ENCODE results near the gene ZC3H12C. TPM values are rescaled to one million over a fixed set of nuclear protein-coding genes. Genes with fewer than 3 reads are reported as not detected.

Gene ZC3H12C
- total RNA-seq, 1 donor = 2.2 TPM

GRCh38 chr11:110168033-110168803 is 75.0 kb downstream of the ZC3H12C start:
- Histone ChIP-seq H3K27me3 (ENCODE audit: insufficient read depth, low read length) (no peaks in the 10 kb centered on the region), H3K9me3 (ENCODE audit: low read depth, low read length) (no peaks in the 10 kb centered on the region), H3K4me1 (ENCODE audit: insufficient read depth, low read length) (no peaks in the 10 kb centered on the region), H3K4me3 (ENCODE audit: low read length) (no peak overlapping the region)

- Histone ChIP-seq H3K4me3 (ENCODE audit: low read length) (no peak overlapping the region), H3K27me3 (ENCODE audit: insufficient read depth, low read length) (no peaks in the 10 kb centered on the region), H3K4me1 (ENCODE audit: insufficient read depth, low read length) (no peaks in the 10 kb centered on the region), H3K9me3 (ENCODE audit: low read depth, low read length) (no peaks in the 10 kb centered on the region)
Observed at GRCh38 chr11:110169738-110170137, 76.5 kb downstream of the ZC3H12C start.

- no peaks in the 10 kb centered on the region for H3K9me3 ChIP-seq (ENCODE audit: low read depth, low read length)
Observed at GRCh38 chr11:110172468-110173065, 79.4 kb downstream of the ZC3H12C start.

GRCh38 chr11:110173811-110174644 is 80.8 kb downstream of the ZC3H12C start:
- Histone ChIP-seq H3K9me3 (ENCODE audit: low read depth, low read length) (no peaks in the 10 kb centered on the region), H3K4me1 (ENCODE audit: insufficient read depth, low read length) (no peaks in the 10 kb centered on the region), H3K4me3 (ENCODE audit: low read length) (no peak overlapping the region), H3K27me3 (ENCODE audit: insufficient read depth, low read length) (no peaks in the 10 kb centered on the region)

More at GRCh38 chr11:110172468-110173065, 79.4 kb downstream of the ZC3H12C start:
- Histone ChIP-seq H3K4me3 (ENCODE audit: low read length) (no peak overlapping the region), H3K27me3 (ENCODE audit: insufficient read depth, low read length) (no peaks in the 10 kb centered on the region), H3K4me1 (ENCODE audit: insufficient read depth, low read length) (no peaks in the 10 kb centered on the region)

- no peaks in the 10 kb centered on the region for H3K9me3 ChIP-seq (ENCODE audit: low read depth, low read length)
- H3K4me1 ChIP-seq (ENCODE audit: insufficient read depth, low read length) = no peaks in the 10 kb centered on the region
- H3K27me3 ChIP-seq (ENCODE audit: insufficient read depth, low read length) = no peaks in the 10 kb centered on the region
- H3K4me3 ChIP-seq (ENCODE audit: low read length) = no peak overlapping the region
Observed at GRCh38 chr11:110174645-110175310, 81.6 kb downstream of the ZC3H12C start.

- Histone ChIP-seq H3K4me1 (ENCODE audit: insufficient read depth, low read length) (no peaks in the 10 kb centered on the region), H3K4me3 (ENCODE audit: low read length) (no peak overlapping the region), H3K27me3 (ENCODE audit: insufficient read depth, low read length) (no peaks in the 10 kb centered on the region), H3K9me3 (ENCODE audit: low read depth, low read length) (no peaks in the 10 kb centered on the region)
Observed at GRCh38 chr11:110176366-110177085, 83.3 kb downstream of the ZC3H12C start.

- no peaks in the 10 kb centered on the region for H3K27me3 ChIP-seq (ENCODE audit: insufficient read depth, low read length)
- H3K9me3 ChIP-seq (ENCODE audit: low read depth, low read length) = no peaks in the 10 kb centered on the region
- no peaks in the 10 kb centered on the region for H3K4me1 ChIP-seq (ENCODE audit: insufficient read depth, low read length)
- no peak overlapping the region for H3K4me3 ChIP-seq (ENCODE audit: low read length)
Observed at GRCh38 chr11:110177086-110177456, 83.9 kb downstream of the ZC3H12C start.

GRCh38 chr11:110179064-110179463 is 85.9 kb downstream of the ZC3H12C start:
- no peaks in the 10 kb centered on the region for H3K4me1 ChIP-seq (ENCODE audit: insufficient read depth, low read length)
- no peaks in the 10 kb centered on the region for H3K27me3 ChIP-seq (ENCODE audit: insufficient read depth, low read length)
- no peaks in the 10 kb centered on the region for H3K9me3 ChIP-seq (ENCODE audit: low read depth, low read length)
- no peak overlapping the region for H3K4me3 ChIP-seq (ENCODE audit: low read length)

GRCh38 chr11:110182886-110183285 is 89.7 kb downstream of the ZC3H12C start:
- no peaks in the 10 kb centered on the region for H3K4me1 ChIP-seq (ENCODE audit: insufficient read depth, low read length)
- H3K27me3 ChIP-seq (ENCODE audit: insufficient read depth, low read length) = no peaks in the 10 kb centered on the region
- no peak overlapping the region for H3K4me3 ChIP-seq (ENCODE audit: low read length)
- H3K9me3 ChIP-seq (ENCODE audit: low read depth, low read length) = no peaks in the 10 kb centered on the region

- H3K9me3 ChIP-seq (ENCODE audit: low read depth, low read length) = no peaks in the 10 kb centered on the region
- no peak overlapping the region for H3K4me3 ChIP-seq (ENCODE audit: low read length)
- no peaks in the 10 kb centered on the region for H3K27me3 ChIP-seq (ENCODE audit: insufficient read depth, low read length)
- no peaks in the 10 kb centered on the region for H3K4me1 ChIP-seq (ENCODE audit: insufficient read depth, low read length)
Observed at GRCh38 chr11:110184456-110184855, 91.3 kb downstream of the ZC3H12C start.

GRCh38 chr11:110185121-110185591 is 92.0 kb downstream of the ZC3H12C start:
- H3K4me3 ChIP-seq (ENCODE audit: low read length) = no peak overlapping the region
- H3K9me3 ChIP-seq (ENCODE audit: low read depth, low read length) = no peaks in the 10 kb centered on the region
- no peaks in the 10 kb centered on the region for H3K4me1 ChIP-seq (ENCODE audit: insufficient read depth, low read length)
- no peaks in the 10 kb centered on the region for H3K27me3 ChIP-seq (ENCODE audit: insufficient read depth, low read length)

- Histone ChIP-seq H3K27me3 (ENCODE audit: insufficient read depth, low read length) (no peaks in the 10 kb centered on the region), H3K9me3 (ENCODE audit: low read depth, low read length) (no peaks in the 10 kb centered on the region), H3K4me1 (ENCODE audit: insufficient read depth, low read length) (no peaks in the 10 kb centered on the region), H3K4me3 (ENCODE audit: low read length) (no peak overlapping the region)
Observed at GRCh38 chr11:110185599-110185998, 92.4 kb downstream of the ZC3H12C start.

- Histone ChIP-seq H3K4me1 (ENCODE audit: insufficient read depth, low read length) (no peaks in the 10 kb centered on the region), H3K27me3 (ENCODE audit: insufficient read depth, low read length) (no peaks in the 10 kb centered on the region), H3K9me3 (ENCODE audit: low read depth, low read length) (no peaks in the 10 kb centered on the region), H3K4me3 (ENCODE audit: low read length) (no peak overlapping the region)
Observed at GRCh38 chr11:110186456-110186855, 93.3 kb downstream of the ZC3H12C start.

GRCh38 chr11:110186867-110187266 is 93.7 kb downstream of the ZC3H12C start:
- Histone ChIP-seq H3K4me3 (ENCODE audit: low read length) (no peak overlapping the region), H3K4me1 (ENCODE audit: insufficient read depth, low read length) (no peaks in the 10 kb centered on the region), H3K27me3 (ENCODE audit: insufficient read depth, low read length) (no peaks in the 10 kb centered on the region), H3K9me3 (ENCODE audit: low read depth, low read length) (no peaks in the 10 kb centered on the region)

Measured in mononuclear cell (primary cell).